Measurements from ENCODE around the gene COL27A1. TPM values are rescaled to one million over a fixed set of nuclear protein-coding genes. Genes with fewer than 3 reads are reported as not detected.

Gene COL27A1
- total and polyA plus RNA-seq, 12 donors: 3.0 to 99.8 (median 11.9) TPM

DNA sequence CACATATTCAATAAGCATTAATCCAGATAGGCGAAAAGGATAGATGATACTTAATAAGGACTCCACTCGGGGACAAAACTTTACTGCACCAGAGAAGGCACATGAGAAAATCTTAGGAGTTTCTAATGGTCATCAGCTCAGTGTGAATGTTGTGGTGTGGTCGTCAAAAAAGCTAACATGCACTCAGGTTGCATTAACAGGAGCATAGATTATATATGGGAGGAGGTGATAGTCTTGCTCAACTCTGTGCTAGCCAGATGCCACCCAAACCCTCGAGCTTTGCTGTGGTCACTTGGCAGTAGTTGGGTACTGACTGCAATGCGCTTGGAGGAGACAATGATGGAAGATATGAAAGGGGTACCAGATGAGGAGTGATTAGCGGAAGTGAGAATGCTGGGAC lies 8.6 kb upstream of the COL27A1 start:
- no peak overlapping the region for H3K4me3 ChIP-seq
- WGBS, 4 donors: 78 to 89% (median 82%) methylated on average over 6 of the region's 6 CpGs
- H3K27ac ChIP-seq: no peak overlapping the region
- intact Hi-C loops (cut with DNase I): no loop called here
- TF ChIP-seq, protein P1, sequence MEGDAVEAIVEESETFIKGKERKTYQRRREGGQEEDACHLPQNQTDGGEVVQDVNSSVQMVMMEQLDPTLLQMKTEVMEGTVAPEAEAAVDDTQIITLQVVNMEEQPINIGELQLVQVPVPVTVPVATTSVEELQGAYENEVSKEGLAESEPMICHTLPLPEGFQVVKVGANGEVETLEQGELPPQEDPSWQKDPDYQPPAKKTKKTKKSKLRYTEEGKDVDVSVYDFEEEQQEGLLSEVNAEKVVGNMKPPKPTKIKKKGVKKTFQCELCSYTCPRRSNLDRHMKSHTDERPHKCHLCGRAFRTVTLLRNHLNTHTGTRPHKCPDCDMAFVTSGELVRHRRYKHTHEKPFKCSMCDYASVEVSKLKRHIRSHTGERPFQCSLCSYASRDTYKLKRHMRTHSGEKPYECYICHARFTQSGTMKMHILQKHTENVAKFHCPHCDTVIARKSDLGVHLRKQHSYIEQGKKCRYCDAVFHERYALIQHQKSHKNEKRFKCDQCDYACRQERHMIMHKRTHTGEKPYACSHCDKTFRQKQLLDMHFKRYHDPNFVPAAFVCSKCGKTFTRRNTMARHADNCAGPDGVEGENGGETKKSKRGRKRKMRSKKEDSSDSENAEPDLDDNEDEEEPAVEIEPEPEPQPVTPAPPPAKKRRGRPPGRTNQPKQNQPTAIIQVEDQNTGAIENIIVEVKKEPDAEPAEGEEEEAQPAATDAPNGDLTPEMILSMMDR (IDR thresholded peaks at IDR 0.05): no peak
- no peak for TF ChIP-seq POLR2A (IDR thresholded peaks at IDR 0.05)
- H3K36me3 ChIP-seq (replicated peaks in 1 of 2): no peaks in the 10 kb centered on the region
- no peaks in the 10 kb centered on the region for H3K9me3 ChIP-seq (replicated peaks in 1 of 3)
- H3K4me1 ChIP-seq (replicated peaks in 1 of 2): no peaks in the 10 kb centered on the region
- no peak for DNase-seq
- no peaks in the 10 kb centered on the region for H3K27me3 ChIP-seq

GRCh38 chr9:114149181-114149580 lies 6.2 kb upstream of the COL27A1 start:
- Histone ChIP-seq H3K27me3 (peaks cover 11% of the 10 kb centered on the region), H3K4me3 (no peak overlapping the region), H3K36me3 (replicated peaks in 1 of 2) (no peaks in the 10 kb centered on the region), H3K27ac (no peak overlapping the region), H3K9me3 (replicated peaks in 1 of 3) (no peaks in the 10 kb centered on the region), H3K4me1 (replicated peaks in 1 of 2) (peaks cover 7 to 8% of the 10 kb centered on the region in 2 donors)
- TF ChIP-seq, protein P1 (IDR thresholded peaks at IDR 0.05): no peak
- TF ChIP-seq POLR2A (IDR thresholded peaks at IDR 0.05): no peak
- WGBS, 4 donors: 89 to 96% (median 95%) methylated on average over 3 to 5 of the region's 5 CpGs
- intact Hi-C loops (cut with DNase I): no loop called here
- no peak for DNase-seq

- Histone ChIP-seq H3K4me1 (replicated peaks in 1 of 2) (peaks cover 10 to 15% of the 10 kb centered on the region in 2 donors), H3K36me3 (replicated peaks in 1 of 2) (no peaks in the 10 kb centered on the region), H3K4me3 (no peak overlapping the region), H3K27ac (no peak overlapping the region), H3K9me3 (replicated peaks in 1 of 3) (no peaks in the 10 kb centered on the region), H3K27me3 (peaks cover 15% of the 10 kb centered on the region)
- intact Hi-C loops (cut with DNase I): loop anchor here (5.0 kb wide), 2 partner anchors 63 to 122 kb away; no protein-coding TSS in a partner anchor
- TF ChIP-seq, protein P1 (IDR thresholded peaks at IDR 0.05): no peak
- no peak for TF ChIP-seq POLR2A (IDR thresholded peaks at IDR 0.05)
- 85 to 95% (median 91%) methylated on average over 3 to 4 of the region's 4 CpGs for WGBS, 4 donors
- no peak for DNase-seq
These were observed 5.5 kb upstream of the COL27A1 start for GRCh38 chr9:114149765-114150340.

- Histone ChIP-seq H3K27ac (no peak overlapping the region), H3K4me1 (replicated peaks in 1 of 2) (peaks cover 10 to 17% of the 10 kb centered on the region in 2 donors), H3K9me3 (replicated peaks in 1 of 3) (no peaks in the 10 kb centered on the region), H3K27me3 (peaks cover 15% of the 10 kb centered on the region), H3K4me3 (no peak overlapping the region), H3K36me3 (replicated peaks in 1 of 2) (no peaks in the 10 kb centered on the region)
- no peak for TF ChIP-seq POLR2A (IDR thresholded peaks at IDR 0.05)
- TF ChIP-seq, protein P1 (IDR thresholded peaks at IDR 0.05): no peak
- DNase-seq: no peak
- intact Hi-C loops (cut with DNase I): loop anchor here (5.0 kb wide), 2 partner anchors 63 to 122 kb away; no protein-coding TSS in a partner anchor
- 82 to 90% (median 85%) methylated on average over 8 of the region's 8 CpGs for WGBS, 4 donors
These were observed 4.7 kb upstream of the COL27A1 start for GRCh38 chr9:114150608-114151007.

All from adrenal gland (tissue), 12 donors.